AG04449 (cell line): Measurements from ENCODE around the gene RETREG1.

Experiments used
- CTCF ChIA-PET: fragments of 350-600 bp; formaldehyde crosslinking; extraction: SDS; loops from one replicate; lab custom pipeline; 2021; ENCODE audit warnings: antibody characterized with exemption; lab: Yijun Ruan, JAX
- POLR2A ChIA-PET: fragments of 400-600, 350-600 bp; formaldehyde crosslinking; extraction: SDS; loops from one replicate; lab custom pipeline; 2020; ENCODE audit warnings: antibody characterized with exemption, inconsistent platforms; lab: Yijun Ruan, JAX
- DNase-seq: peaks from one replicate; pipeline ENCODE4 v3.0.0-alpha.2; 2010; ENCODE audit warnings: low read depth, low spot score
- H3K4me3 ChIP-seq: 2 replicates; pipeline ENCODE4 v1.5.1; 2011; ENCODE audit warnings: low read depth, mild to moderate bottlenecking, control low read depth, low read length
- CTCF ChIP-seq: IDR thresholded peaks from one replicate; pipeline ENCODE4 v1.5.1; 2011; ENCODE audit warnings: mild to moderate bottlenecking, moderate library complexity, low read length, control low read depth, inconsistent platforms; ENCODE audit not compliant: insufficient read depth; ENCODE audit errors: missing control alignments

The RETREG1 gene

GRCh38 chr5:16609412-16609811 lies 7.4 kb downstream of the RETREG1 start:
- ChIA-PET CTCF (no interaction called here), POLR2A (no interaction called here)
- TF ChIP-seq CTCF = no peak
- no peak overlapping the region for H3K4me3 ChIP-seq
- no peak for DNase-seq

- ChIA-PET POLR2A (no interaction called here), CTCF (no interaction called here)
- TF ChIP-seq CTCF = no peak
- H3K4me3 ChIP-seq = no peak overlapping the region
- DNase-seq = no peak
These were observed 10.2 kb downstream of the RETREG1 start for GRCh38 chr5:16606628-16607027.

- H3K4me3 ChIP-seq = no peak overlapping the region
- CTCF ChIA-PET = no interaction called here
- POLR2A ChIA-PET = no interaction called here
- no peak for TF ChIP-seq CTCF
- no peak for DNase-seq
These were observed 13.1 kb downstream of the RETREG1 start for GRCh38 chr5:16603701-16604100.

GRCh38 chr5:16603295-16603694 lies 13.5 kb downstream of the RETREG1 start:
- DNase-seq = no peak
- H3K4me3 ChIP-seq = no peak overlapping the region
- ChIA-PET CTCF (no interaction called here), POLR2A (no interaction called here)
- no peak for TF ChIP-seq CTCF

- ChIA-PET CTCF (interaction anchor here (0.7 kb wide), 1 partner anchor 16 kb away, joined by 3 read pairs; no protein-coding TSS in a partner anchor), POLR2A (no interaction called here)
- TF ChIP-seq CTCF = no peak
- DNase-seq = no peak
- H3K4me3 ChIP-seq = no peak overlapping the region
These were observed 14.6 kb downstream of the RETREG1 start for GRCh38 chr5:16602182-16602581.

GRCh38 chr5:16600946-16601345 lies 15.9 kb downstream of the RETREG1 start:
- TF ChIP-seq CTCF = no peak
- no peak for DNase-seq
- ChIA-PET CTCF (no interaction called here), POLR2A (no interaction called here)
- no peak overlapping the region for H3K4me3 ChIP-seq

GRCh38 chr5:16600397-16600796 lies 16.4 kb downstream of the RETREG1 start:
- TF ChIP-seq CTCF = no peak
- ChIA-PET POLR2A (no interaction called here), CTCF (no interaction called here)
- no peak overlapping the region for H3K4me3 ChIP-seq
- no peak for DNase-seq
